Measurements from ENCODE around the gene PMVK.

Gene PMVK

GRCh38 chr1:154881820-154882535, 54.5 kb downstream of the PMVK start:
- DNase-seq (ENCODE audit: low read depth, low spot score), result no peak

- DNase-seq (ENCODE audit: low read depth, low spot score), result no peak
These were observed 55.8 kb downstream of the PMVK start for GRCh38 chr1:154880671-154881070.

GRCh38 chr1:154879038-154879421, 57.5 kb downstream of the PMVK start:
- no peak for DNase-seq (ENCODE audit: low read depth, low spot score)

- DNase-seq (ENCODE audit: low read depth, low spot score), result peak; percentile 40
These were observed 58.0 kb downstream of the PMVK start for GRCh38 chr1:154878371-154879037.

- DNase-seq (ENCODE audit: low read depth, low spot score), result no peak
These were observed 59.0 kb downstream of the PMVK start for GRCh38 chr1:154877370-154877974.

- DNase-seq (ENCODE audit: low read depth, low spot score), result no peak
These were observed 59.6 kb downstream of the PMVK start for GRCh38 chr1:154876842-154877369.
